Calu3 (cell line): Measurements from ENCODE around the gene CCDC201. TPM values are rescaled to one million over a fixed set of nuclear protein-coding genes. Genes with fewer than 3 reads are reported as not detected.
A peak's percentile ranks its signal among the peaks of the same experiment; 100 is the strongest.

Experiments used
- BruUV-seq: library from RNA; stranded (reverse); fragments of 400-500 nt; replicated peaks from 2 replicates; lab custom pipeline; 2021; lab: Mats Ljungman, UMichigan
- CTCF ChIA-PET: fragments of 300-600 bp; sonication (Branson Sonifier 250); formaldehyde crosslinking; loops from one replicate; lab custom pipeline; 2022; ENCODE audit warnings: antibody characterized with exemption; lab: Charles Lee
- DNase-seq: peaks from one replicate; pipeline ENCODE4 v3.0.0; 2022
- H3K27ac Mint-ChIP-seq: one replicate; pipeline ENCODE4 v1.8.0; 2022; ENCODE audit warnings: mixed read lengths; ENCODE audit not compliant: unreplicated experiment
- H3K27me3 Mint-ChIP-seq: one replicate; pipeline ENCODE4 v1.8.0; 2022; ENCODE audit warnings: mixed read lengths; ENCODE audit not compliant: unreplicated experiment
- H3K36me3 Mint-ChIP-seq: one replicate; pipeline ENCODE4 v1.8.0; 2022; ENCODE audit warnings: mild to moderate bottlenecking, moderate library complexity, mixed read lengths; ENCODE audit not compliant: insufficient read depth, unreplicated experiment
- H3K4me1 Mint-ChIP-seq: one replicate; pipeline ENCODE4 v1.8.0; 2022; ENCODE audit warnings: mild to moderate bottlenecking, low read depth, mixed read lengths; ENCODE audit not compliant: unreplicated experiment
- H3K4me3 Mint-ChIP-seq: one replicate; pipeline ENCODE4 v1.8.0; 2022; ENCODE audit warnings: mild to moderate bottlenecking, low read depth, moderate library complexity, mixed read lengths; ENCODE audit not compliant: unreplicated experiment
- H3K9me3 Mint-ChIP-seq: one replicate; pipeline ENCODE4 v1.8.0; 2022; ENCODE audit warnings: low read depth, mixed read lengths; ENCODE audit not compliant: unreplicated experiment
- CTCF ChIP-seq: fragments of 200-600 bp; IDR thresholded peaks from one replicate; pipeline ENCODE4 v1.8.0; 2022; ENCODE audit warnings: antibody characterized with exemption; ENCODE audit not compliant: unreplicated experiment
- intact Hi-C: fragments of 100-400 bp; cut with micrococcal nuclease; formaldehyde crosslinking; loops from one replicate; pipeline ENCODE4 v1.10.0; 2022; ENCODE audit not compliant: unreplicated experiment
- total RNA-seq: library from RNA; stranded (reverse); gene quantifications from 2 replicates; pipeline ENCODE4 v1.2.3, GENCODE V29; 2022

The CCDC201 gene
- total RNA-seq, 1 experiment from 2014 or later = not detected

- H3K9me3 Mint-ChIP-seq = peaks cover 4% of the 10 kb centered on the region
Measured at GRCh38 chr7:45872116-45873034, 507 bp downstream of the CCDC201 start.

GRCh38 chr7:45869426-45869825 is 3.5 kb downstream of the CCDC201 start:
- Mint-ChIP-seq H3K27ac (no peak overlapping the region), H3K36me3 (no peaks in the 10 kb centered on the region), H3K4me3 (no peak overlapping the region), H3K4me1 (peaks cover 15% of the 10 kb centered on the region), H3K27me3 (no peaks in the 10 kb centered on the region), H3K9me3 (no peaks in the 10 kb centered on the region)
- intact Hi-C loops = no loop called here
- DNase-seq = no peak
- no TSS peak for BruUV-seq
- CTCF ChIA-PET = interaction anchor here (0.7 to 0.8 kb wide), 3 partner anchors 9 to 49 kb away, joined by 3 read pairs; no protein-coding TSS in a partner anchor
- no peak for TF ChIP-seq CTCF

More at GRCh38 chr7:45872116-45873034, 507 bp downstream of the CCDC201 start:
- peaks cover 9% of the 10 kb centered on the region for H3K36me3 Mint-ChIP-seq
- peaks cover 25% of the 10 kb centered on the region for H3K4me1 Mint-ChIP-seq
- no peak overlapping the region for H3K27ac Mint-ChIP-seq
- H3K27me3 Mint-ChIP-seq = no peaks in the 10 kb centered on the region
- intact Hi-C loops = no loop called here
- peak; percentile 96 for TF ChIP-seq CTCF
- peak; percentile 75 for DNase-seq
- CTCF ChIA-PET = interaction anchor here (0.6 to 1.9 kb wide), 8 partner anchors 9 to 505 kb away, joined by 3 to 8 read pairs (median 3); no protein-coding TSS in a partner anchor
- BruUV-seq = no TSS peak
- no peak overlapping the region for H3K4me3 Mint-ChIP-seq

- H3K9me3 Mint-ChIP-seq = no peaks in the 10 kb centered on the region
- CTCF ChIA-PET = no interaction called here
- peaks cover 11% of the 10 kb centered on the region for H3K4me1 Mint-ChIP-seq
- intact Hi-C loops = no loop called here
- no peaks in the 10 kb centered on the region for H3K27me3 Mint-ChIP-seq
- no peak for TF ChIP-seq CTCF
- DNase-seq = no peak
- no TSS peak for BruUV-seq
- no peak overlapping the region for H3K4me3 Mint-ChIP-seq
- no peak overlapping the region for H3K27ac Mint-ChIP-seq
- H3K36me3 Mint-ChIP-seq = no peaks in the 10 kb centered on the region
Measured at GRCh38 chr7:45867471-45867870, 5.4 kb downstream of the CCDC201 start.

- no peaks in the 10 kb centered on the region for H3K27me3 Mint-ChIP-seq
- BruUV-seq = no TSS peak
- DNase-seq = no peak
- intact Hi-C loops = no loop called here
- no peaks in the 10 kb centered on the region for H3K9me3 Mint-ChIP-seq
- peaks cover 11% of the 10 kb centered on the region for H3K4me1 Mint-ChIP-seq
- no peak overlapping the region for H3K27ac Mint-ChIP-seq
- TF ChIP-seq CTCF = no peak
- CTCF ChIA-PET = interaction anchor here (1.0 kb wide), 1 partner anchor 780 kb away, joined by 3 read pairs; no protein-coding TSS in a partner anchor
- H3K36me3 Mint-ChIP-seq = no peaks in the 10 kb centered on the region
- no peak overlapping the region for H3K4me3 Mint-ChIP-seq
Measured at GRCh38 chr7:45865594-45866410, 7.1 kb downstream of the CCDC201 start.
